K562 (cell line): Measurements from ENCODE around the gene TNPO3.

Source experiments
- EZH2 ChIP-seq: IDR thresholded peaks from 2 replicates; pipeline ENCODE4 v1.6.1; 2012; ENCODE audit warnings: low read depth, mild to moderate bottlenecking, inconsistent platforms, low read length, borderline replicate concordance
- FOS ChIP-seq: IDR thresholded peaks from 3 replicates; pipeline ENCODE4 v1.6.1; 2011; ENCODE audit not compliant: insufficient read length; ENCODE audit errors: extremely low read depth
- POLR2AphosphoS5 ChIP-seq: IDR thresholded peaks from 2 replicates; pipeline ENCODE4 v1.6.1; 2011; ENCODE audit warnings: mild to moderate bottlenecking, low read depth, low read length, moderate library complexity; ENCODE audit not compliant: control insufficient read depth, insufficient read depth
- RAD21 ChIP-seq, 2 experiments: fragments of 250-450 bp in 1 of 2; fragments of 450-650 bp in 1 of 2; sonication (Bioruptor Pico) in 1 of 2; formaldehyde crosslinking in 1 of 2; IDR thresholded peaks in 1 of 2; conservative IDR thresholded peaks in 1 of 2; 2 replicates each; pipeline versions ENCODE4 v1.4.0 to v1.8.0; 2020 to 2022; ENCODE audit warnings: mild to moderate bottlenecking in 2 of 2, moderate library complexity in 1 of 2
- SAFB ChIP-seq: fragments of 200-400 bp; formaldehyde crosslinking; IDR thresholded peaks from 2 replicates; pipeline ENCODE4 v1.6.1; 2017; ENCODE audit warnings: low read depth, low read length, borderline replicate concordance
- ZSCAN29 ChIP-seq: fragments of 450-650 bp; IDR thresholded peaks from 2 replicates; pipeline ENCODE4 v1.6.1; 2017
- TF ChIP-seq, protein P1 (sequence below): fragments of 450-650 bp; formaldehyde crosslinking; IDR thresholded peaks from 2 replicates; pipeline ENCODE4 v1.4.0; 2022; ENCODE audit warnings: missing genetic modification characterization
- TF ChIP-seq, protein P2 (sequence below), 2 experiments: fragments of 450-650 bp; conservative IDR thresholded peaks; 2 replicates each; pipeline ENCODE4 v1.6.1; 2017; ENCODE audit warnings: mild to moderate bottlenecking in 2 of 2, moderate library complexity in 2 of 2

DNA sequence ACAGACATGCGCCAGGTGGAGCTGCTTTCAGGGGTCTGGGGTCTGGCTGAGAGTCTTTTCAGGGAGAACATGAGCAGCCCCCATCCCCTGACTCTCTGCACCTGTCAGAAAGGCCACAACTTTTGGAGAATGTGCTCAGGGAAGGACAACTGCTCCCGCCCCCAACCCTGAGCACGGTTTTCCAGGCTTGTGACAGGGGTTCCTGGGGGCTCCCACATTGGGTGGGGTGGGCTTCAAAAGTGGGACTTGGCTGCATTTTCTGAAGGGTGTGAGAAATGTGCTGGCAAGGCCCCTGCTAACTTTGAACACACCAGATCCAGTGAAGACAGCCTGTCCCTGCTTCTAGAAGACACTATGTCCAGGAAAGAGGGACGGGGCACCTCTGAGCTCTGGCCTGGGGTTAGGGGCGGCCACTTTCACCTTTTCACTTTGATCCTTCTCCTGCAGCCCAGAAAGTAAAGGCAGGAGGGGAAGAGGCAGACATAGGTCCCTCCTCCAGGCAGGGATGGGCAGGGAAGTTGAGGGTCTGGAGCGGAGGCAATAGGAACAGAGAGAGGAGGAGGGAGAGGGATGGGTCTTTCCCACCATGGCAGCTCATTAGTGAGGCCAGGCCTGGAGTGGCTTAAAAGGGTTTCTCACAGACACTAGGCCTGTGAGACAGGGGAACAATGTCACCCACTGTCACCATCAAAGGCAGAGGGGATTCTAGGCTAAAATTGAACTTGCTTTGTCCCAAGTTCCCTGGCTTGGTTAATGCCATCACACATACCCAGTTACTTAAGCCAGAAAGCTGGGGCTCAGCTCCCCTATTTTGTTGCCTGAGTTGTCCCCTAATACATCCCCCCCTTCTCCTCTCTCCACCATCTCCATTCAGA lies 145.9 kb downstream of the TNPO3 start:
- no peak for TF ChIP-seq FOS
- no peak for TF ChIP-seq EZH2
- TF ChIP-seq RAD21 (CRISPR knock-in tag; conservative IDR thresholded peaks at IDR 0.05 in 1 of 2, IDR thresholded peaks at IDR 0.05 in 1 of 2), result no peak
- TF ChIP-seq, protein P1, sequence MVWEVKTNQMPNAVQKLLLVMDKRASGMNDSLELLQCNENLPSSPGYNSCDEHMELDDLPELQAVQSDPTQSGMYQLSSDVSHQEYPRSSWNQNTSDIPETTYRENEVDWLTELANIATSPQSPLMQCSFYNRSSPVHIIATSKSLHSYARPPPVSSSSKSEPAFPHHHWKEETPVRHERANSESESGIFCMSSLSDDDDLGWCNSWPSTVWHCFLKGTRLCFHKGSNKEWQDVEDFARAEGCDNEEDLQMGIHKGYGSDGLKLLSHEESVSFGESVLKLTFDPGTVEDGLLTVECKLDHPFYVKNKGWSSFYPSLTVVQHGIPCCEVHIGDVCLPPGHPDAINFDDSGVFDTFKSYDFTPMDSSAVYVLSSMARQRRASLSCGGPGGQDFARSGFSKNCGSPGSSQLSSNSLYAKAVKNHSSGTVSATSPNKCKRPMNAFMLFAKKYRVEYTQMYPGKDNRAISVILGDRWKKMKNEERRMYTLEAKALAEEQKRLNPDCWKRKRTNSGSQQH (CRISPR knock-in tag), result no peak
- TF ChIP-seq POLR2AphosphoS5, result no peak
- TF ChIP-seq, protein P2, sequence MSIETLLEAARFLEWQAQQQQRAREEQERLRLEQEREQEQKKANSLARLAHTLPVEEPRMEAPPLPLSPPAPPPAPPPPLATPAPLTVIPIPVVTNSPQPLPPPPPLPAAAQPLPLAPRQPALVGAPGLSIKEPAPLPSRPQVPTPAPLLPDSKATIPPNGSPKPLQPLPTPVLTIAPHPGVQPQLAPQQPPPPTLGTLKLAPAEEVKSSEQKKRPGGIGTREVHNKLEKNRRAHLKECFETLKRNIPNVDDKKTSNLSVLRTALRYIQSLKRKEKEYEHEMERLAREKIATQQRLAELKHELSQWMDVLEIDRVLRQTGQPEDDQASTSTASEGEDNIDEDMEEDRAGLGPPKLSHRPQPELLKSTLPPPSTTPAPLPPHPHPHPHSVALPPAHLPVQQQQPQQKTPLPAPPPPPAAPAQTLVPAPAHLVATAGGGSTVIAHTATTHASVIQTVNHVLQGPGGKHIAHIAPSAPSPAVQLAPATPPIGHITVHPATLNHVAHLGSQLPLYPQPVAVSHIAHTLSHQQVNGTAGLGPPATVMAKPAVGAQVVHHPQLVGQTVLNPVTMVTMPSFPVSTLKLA (conservative IDR thresholded peaks at IDR 0.05), result no peak
- TF ChIP-seq ZSCAN29, result no peak
- no peak for TF ChIP-seq SAFB
